IPS-11a (cell line): ENCODE results near the gene SETD7.

Experiments used
- H3K4me3 ChIP-seq: one replicate; pipeline ENCODE4 v1.5.1; 2013; ENCODE audit warnings: low read depth, low read length, control low read depth

SETD7 gene

GRCh38 chr4:139552517-139553307 lies 3.3 kb downstream of the SETD7 start:
- H3K4me3 ChIP-seq, result no peak overlapping the region

- H3K4me3 ChIP-seq, result no peak overlapping the region
Observed at GRCh38 chr4:139550724-139551429, 5.1 kb downstream of the SETD7 start.

GRCh38 chr4:139547979-139548378 lies 8.0 kb downstream of the SETD7 start:
- no peak overlapping the region for H3K4me3 ChIP-seq

- no peak overlapping the region for H3K4me3 ChIP-seq
Observed at GRCh38 chr4:139540632-139541031, 15.4 kb downstream of the SETD7 start.

GRCh38 chr4:139540161-139540560 lies 15.9 kb downstream of the SETD7 start:
- H3K4me3 ChIP-seq, result no peak overlapping the region

- no peak overlapping the region for H3K4me3 ChIP-seq
Observed at GRCh38 chr4:139537292-139537691, 18.7 kb downstream of the SETD7 start.

GRCh38 chr4:139535871-139536234 lies 20.2 kb downstream of the SETD7 start:
- H3K4me3 ChIP-seq, result no peak overlapping the region

- H3K4me3 ChIP-seq, result no peak overlapping the region
Observed at GRCh38 chr4:139535228-139535870, 20.7 kb downstream of the SETD7 start.

- H3K4me3 ChIP-seq, result no peak overlapping the region
Observed at GRCh38 chr4:139534287-139534950, 21.6 kb downstream of the SETD7 start.

GRCh38 chr4:139533511-139533910 lies 22.5 kb downstream of the SETD7 start:
- no peak overlapping the region for H3K4me3 ChIP-seq

- H3K4me3 ChIP-seq, result no peak overlapping the region
Observed at GRCh38 chr4:139532947-139533346, 23.1 kb downstream of the SETD7 start.

- no peak overlapping the region for H3K4me3 ChIP-seq
Observed at GRCh38 chr4:139530833-139531427, 25.1 kb downstream of the SETD7 start.

- no peak overlapping the region for H3K4me3 ChIP-seq
Observed at GRCh38 chr4:139528377-139529005, 27.5 kb downstream of the SETD7 start.

- H3K4me3 ChIP-seq, result no peak overlapping the region
Observed at GRCh38 chr4:139526928-139527327, 29.1 kb downstream of the SETD7 start.

- no peak overlapping the region for H3K4me3 ChIP-seq
Observed at GRCh38 chr4:139525414-139525813, 30.6 kb downstream of the SETD7 start.

- no peak overlapping the region for H3K4me3 ChIP-seq
Observed at GRCh38 chr4:139524062-139524631, 31.9 kb downstream of the SETD7 start.

- no peak overlapping the region for H3K4me3 ChIP-seq
Observed at GRCh38 chr4:139523076-139523475, 32.9 kb downstream of the SETD7 start.

- H3K4me3 ChIP-seq, result no peak overlapping the region
Observed at GRCh38 chr4:139522457-139522856, 33.6 kb downstream of the SETD7 start.

GRCh38 chr4:139521754-139522401 lies 34.1 kb downstream of the SETD7 start:
- no peak overlapping the region for H3K4me3 ChIP-seq

- H3K4me3 ChIP-seq, result no peak overlapping the region
Observed at GRCh38 chr4:139515531-139515958, 40.5 kb downstream of the SETD7 start.
